ENCODE measurements around the gene ADGRD1.
A peak's percentile ranks its signal among the peaks of the same experiment; 100 is the strongest.

DNA sequence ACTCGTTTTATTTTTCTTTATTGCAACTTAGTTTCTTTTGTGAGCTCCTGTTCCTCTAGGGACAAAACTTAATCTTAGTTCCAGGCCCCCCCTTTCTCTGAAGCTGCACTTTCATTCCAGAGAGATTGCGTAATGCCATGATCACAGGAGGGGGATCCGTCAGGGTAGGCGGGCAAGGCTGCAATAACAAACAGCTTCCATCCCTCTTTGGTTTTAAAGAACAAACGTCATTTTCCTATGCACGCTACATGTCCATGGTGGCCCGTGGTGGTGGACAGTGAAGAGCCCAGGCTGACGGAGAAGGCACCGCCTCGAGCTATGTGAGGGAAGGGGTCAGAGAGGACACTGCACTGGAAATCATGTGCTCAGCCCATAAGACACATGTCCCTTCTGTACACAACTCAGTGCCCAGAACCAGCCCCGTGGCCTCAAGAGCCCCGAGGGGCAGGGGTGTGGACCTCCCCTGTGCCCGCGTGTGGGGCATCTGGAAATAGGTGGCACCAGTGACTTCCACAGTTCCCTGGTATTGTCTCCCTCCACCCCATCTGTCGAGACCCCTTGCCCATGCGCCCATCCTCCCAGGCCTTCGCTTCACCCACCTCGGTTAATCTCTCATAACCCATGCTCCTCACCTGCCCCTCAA is 161.4 kb downstream of the ADGRD1 start:
- TF ChIP-seq, protein P1, sequence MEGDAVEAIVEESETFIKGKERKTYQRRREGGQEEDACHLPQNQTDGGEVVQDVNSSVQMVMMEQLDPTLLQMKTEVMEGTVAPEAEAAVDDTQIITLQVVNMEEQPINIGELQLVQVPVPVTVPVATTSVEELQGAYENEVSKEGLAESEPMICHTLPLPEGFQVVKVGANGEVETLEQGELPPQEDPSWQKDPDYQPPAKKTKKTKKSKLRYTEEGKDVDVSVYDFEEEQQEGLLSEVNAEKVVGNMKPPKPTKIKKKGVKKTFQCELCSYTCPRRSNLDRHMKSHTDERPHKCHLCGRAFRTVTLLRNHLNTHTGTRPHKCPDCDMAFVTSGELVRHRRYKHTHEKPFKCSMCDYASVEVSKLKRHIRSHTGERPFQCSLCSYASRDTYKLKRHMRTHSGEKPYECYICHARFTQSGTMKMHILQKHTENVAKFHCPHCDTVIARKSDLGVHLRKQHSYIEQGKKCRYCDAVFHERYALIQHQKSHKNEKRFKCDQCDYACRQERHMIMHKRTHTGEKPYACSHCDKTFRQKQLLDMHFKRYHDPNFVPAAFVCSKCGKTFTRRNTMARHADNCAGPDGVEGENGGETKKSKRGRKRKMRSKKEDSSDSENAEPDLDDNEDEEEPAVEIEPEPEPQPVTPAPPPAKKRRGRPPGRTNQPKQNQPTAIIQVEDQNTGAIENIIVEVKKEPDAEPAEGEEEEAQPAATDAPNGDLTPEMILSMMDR (IDR thresholded peaks at IDR 0.05), result no peak
- peak in 1 of 2 donors; percentile 17 for TF ChIP-seq POLR2AphosphoS5 (IDR thresholded peaks at IDR 0.05; ENCODE audit: insufficient read depth in 1 of 2, low read depth in 1 of 2)

All from vagina (tissue), 2 donors.